HFFc6 (cell line): ENCODE measurements around the gene SLC4A7. TPM values are rescaled to one million over a fixed set of nuclear protein-coding genes. Genes with fewer than 3 reads are reported as not detected.

ENCODE experiments used
- DNase-seq: peaks from one replicate; pipeline ENCODE4 v3.0.0-alpha.2; 2018
- H3K27ac Mint-ChIP-seq: 2 replicates; pipeline ENCODE4 v1.8.0; 2020; ENCODE audit warnings: mild to moderate bottlenecking, mixed read lengths
- H3K27me3 Mint-ChIP-seq: 2 replicates; pipeline ENCODE4 v1.8.0; 2021; ENCODE audit warnings: mild to moderate bottlenecking, moderate library complexity, mixed read lengths; ENCODE audit not compliant: insufficient read depth
- H3K36me3 Mint-ChIP-seq: 2 replicates; pipeline ENCODE4 v1.8.0; 2021; ENCODE audit warnings: low read depth, mixed read lengths
- H3K4me1 Mint-ChIP-seq: 2 replicates; pipeline ENCODE4 v1.8.0; 2020; ENCODE audit warnings: low read depth, mixed read lengths
- H3K4me3 Mint-ChIP-seq: 2 replicates; pipeline ENCODE4 v1.8.0; 2020; ENCODE audit warnings: mild to moderate bottlenecking, moderate library complexity, mixed read lengths
- H3K9me3 Mint-ChIP-seq: 2 replicates; pipeline ENCODE4 v1.8.0; 2020; ENCODE audit warnings: mild to moderate bottlenecking, mixed read lengths
- CTCF ChIP-seq: fragments of 200-600 bp; sonication (generic); IDR thresholded peaks from 2 replicates; pipeline ENCODE4 v1.5.0; 2021; ENCODE audit warnings: antibody characterized with exemption, mild to moderate bottlenecking
- total RNA-seq, 6 experiments: library from RNA; stranded (reverse); fragmentation: NEBNext Ultra II Directional; extraction: Animal tissue kit (Norgen Biotek cat#: 25700); gene quantifications; 2 replicates in 1 of 6; 3 replicates in 5 of 6; pipeline ENCODE4 v1.2.3, GENCODE V29; 2021

SLC4A7 gene
- total RNA-seq, 6 experiments from 2014 or later: 42.6 to 58.8 (median 51.7) TPM

GRCh38 chr3:27468283-27468886, 15.8 kb downstream of the SLC4A7 start:
- H3K27me3 Mint-ChIP-seq: no peaks in the 10 kb centered on the region

GRCh38 chr3:27467545-27467944, 16.6 kb downstream of the SLC4A7 start:
- Mint-ChIP-seq H3K27ac (peak overlapping the region; percentile 53; the same call in 1 of the 2 replicates), H3K36me3 (peaks cover 12% of the 10 kb centered on the region), H3K4me1 (peaks cover 39% of the 10 kb centered on the region), H3K27me3 (no peaks in the 10 kb centered on the region), H3K4me3 (peak overlapping the region; percentile 28; the same call in 1 of the 2 replicates), H3K9me3 (no peaks in the 10 kb centered on the region)
- TF ChIP-seq CTCF: peak; percentile 81
- DNase-seq: peak; percentile 42

More at GRCh38 chr3:27468283-27468886, 15.8 kb downstream of the SLC4A7 start:
- Mint-ChIP-seq H3K4me3 (no peak overlapping the region), H3K36me3 (peaks cover 11% of the 10 kb centered on the region), H3K4me1 (peaks cover 43% of the 10 kb centered on the region), H3K27ac (peak overlapping the region; percentile 49; the same call in 1 of the 2 replicates), H3K9me3 (no peaks in the 10 kb centered on the region)
- DNase-seq: no peak
- TF ChIP-seq CTCF: no peak

GRCh38 chr3:27464646-27465045, 19.5 kb downstream of the SLC4A7 start:
- H3K27me3 Mint-ChIP-seq: no peaks in the 10 kb centered on the region
- no peaks in the 10 kb centered on the region for H3K9me3 Mint-ChIP-seq
- H3K4me3 Mint-ChIP-seq: no peak overlapping the region
- no peak for TF ChIP-seq CTCF
- H3K4me1 Mint-ChIP-seq: peaks cover 38% of the 10 kb centered on the region
- no peak for DNase-seq
- H3K36me3 Mint-ChIP-seq: peaks cover 28% of the 10 kb centered on the region
- H3K27ac Mint-ChIP-seq: no peak overlapping the region

- DNase-seq: no peak
- H3K4me1 Mint-ChIP-seq: peaks cover 35% of the 10 kb centered on the region
- peaks cover 39% of the 10 kb centered on the region for H3K36me3 Mint-ChIP-seq
- H3K27ac Mint-ChIP-seq: no peak overlapping the region
- no peak for TF ChIP-seq CTCF
- no peaks in the 10 kb centered on the region for H3K27me3 Mint-ChIP-seq
- no peak overlapping the region for H3K4me3 Mint-ChIP-seq
- H3K9me3 Mint-ChIP-seq: no peaks in the 10 kb centered on the region
These were observed 22.0 kb downstream of the SLC4A7 start for GRCh38 chr3:27462228-27462627.

- peaks cover 57% of the 10 kb centered on the region for H3K4me1 Mint-ChIP-seq
- H3K4me3 Mint-ChIP-seq: no peak overlapping the region
- DNase-seq: no peak
- H3K36me3 Mint-ChIP-seq: peaks cover 44% of the 10 kb centered on the region
- no peaks in the 10 kb centered on the region for H3K27me3 Mint-ChIP-seq
- H3K27ac Mint-ChIP-seq: no peak overlapping the region
- no peak for TF ChIP-seq CTCF
- H3K9me3 Mint-ChIP-seq: no peaks in the 10 kb centered on the region
These were observed 25.3 kb downstream of the SLC4A7 start for GRCh38 chr3:27458929-27459328.
